ENCODE measurements around the gene CTF1.

CTF1 gene

GRCh38 chr16:30942426-30942806 is 46.0 kb downstream of the CTF1 start:
- Histone ChIP-seq H3K36me3 (peaks cover 76% of the 10 kb centered on the region), H3K9ac (no peak overlapping the region), H3K4me1 (peaks cover 55% of the 10 kb centered on the region), H3K4me3 (no peak overlapping the region), H3K27me3 (no peaks in the 10 kb centered on the region), H3K4me2 (peak overlapping the region; percentile 88), H4K20me1 (peaks cover 38% of the 10 kb centered on the region), H3K9me3 (no peaks in the 10 kb centered on the region), H3K27ac (peak overlapping the region; percentile 55)
- no peak for TF ChIP-seq Cebpa-rat (IDR thresholded peaks at IDR 0.05)

GRCh38 chr16:30944352-30944751 is 47.9 kb downstream of the CTF1 start:
- no peak for TF ChIP-seq Cebpa-rat (IDR thresholded peaks at IDR 0.05)
- Histone ChIP-seq H3K27me3 (no peaks in the 10 kb centered on the region), H3K4me1 (peaks cover 43% of the 10 kb centered on the region), H3K27ac (no peak overlapping the region), H3K9ac (no peak overlapping the region), H3K4me3 (no peak overlapping the region), H3K36me3 (peaks cover 82% of the 10 kb centered on the region), H3K9me3 (no peaks in the 10 kb centered on the region), H3K4me2 (no peak overlapping the region), H4K20me1 (peaks cover 38% of the 10 kb centered on the region)

- H3K4me2 ChIP-seq: no peak overlapping the region
- no peaks in the 10 kb centered on the region for H3K27me3 ChIP-seq
- peaks cover 37% of the 10 kb centered on the region for H3K4me1 ChIP-seq
- no peak overlapping the region for H3K9ac ChIP-seq
- TF ChIP-seq Cebpa-rat (IDR thresholded peaks at IDR 0.05): no peak
- peaks cover 72% of the 10 kb centered on the region for H3K36me3 ChIP-seq
- no peak overlapping the region for H3K27ac ChIP-seq
- H3K4me3 ChIP-seq: no peak overlapping the region
- H4K20me1 ChIP-seq: peaks cover 56% of the 10 kb centered on the region
- H3K9me3 ChIP-seq: no peaks in the 10 kb centered on the region
Observed at GRCh38 chr16:30946671-30947540, 50.5 kb downstream of the CTF1 start.

- Histone ChIP-seq H4K20me1 (peaks cover 51% of the 10 kb centered on the region), H3K9me3 (no peaks in the 10 kb centered on the region), H3K9ac (no peak overlapping the region), H3K27ac (no peak overlapping the region), H3K36me3 (peaks cover 70% of the 10 kb centered on the region), H3K4me3 (no peak overlapping the region), H3K27me3 (no peaks in the 10 kb centered on the region), H3K4me2 (no peak overlapping the region), H3K4me1 (peaks cover 31% of the 10 kb centered on the region)
- no peak for TF ChIP-seq Cebpa-rat (IDR thresholded peaks at IDR 0.05)
Observed at GRCh38 chr16:30947541-30947858, 51.1 kb downstream of the CTF1 start.

GRCh38 chr16:30947859-30948666 is 51.6 kb downstream of the CTF1 start:
- Histone ChIP-seq H4K20me1 (peaks cover 54% of the 10 kb centered on the region), H3K36me3 (peaks cover 70% of the 10 kb centered on the region), H3K9ac (peak overlapping the region; percentile 97; the same call in 1 of the 2 replicates), H3K4me1 (peaks cover 32% of the 10 kb centered on the region), H3K9me3 (no peaks in the 10 kb centered on the region), H3K4me2 (peak overlapping the region; percentile 93), H3K27ac (peak overlapping the region; percentile 98), H3K4me3 (peak overlapping the region; percentile 96), H3K27me3 (no peaks in the 10 kb centered on the region)
- TF ChIP-seq Cebpa-rat (IDR thresholded peaks at IDR 0.05): no peak

GRCh38 chr16:30948667-30949649 is 52.5 kb downstream of the CTF1 start, which contains the start of gene ORAI3:
Gene ORAI3 (plus strand): TSS chr16:30949068. CDS start chr16:30949290, 222 bp downstream.
- peak within 1 kb of the TSS; percentile 97 for H3K9ac ChIP-seq
- H3K4me3 ChIP-seq: peak within 1 kb of the TSS; percentile 96
- H3K27ac ChIP-seq: peak within 1 kb of the TSS; percentile 98
- peaks cover 60% of the 10 kb centered on the region for H4K20me1 ChIP-seq
- no peaks in the 10 kb centered on the region for H3K27me3 ChIP-seq
- no peak for TF ChIP-seq Cebpa-rat (IDR thresholded peaks at IDR 0.05)
- no peaks in the 10 kb centered on the region for H3K9me3 ChIP-seq
- peak within 1 kb of the TSS; percentile 93 for H3K4me2 ChIP-seq
- peaks cover 69% of the 10 kb centered on the region for H3K36me3 ChIP-seq
- H3K4me1 ChIP-seq: peaks cover 41% of the 10 kb centered on the region

GRCh38 chr16:30949650-30950515 is 53.5 kb downstream of the CTF1 start:
- TF ChIP-seq Cebpa-rat (IDR thresholded peaks at IDR 0.05): no peak; the same call in 1 of the 2 replicates
- H3K27ac ChIP-seq: peak overlapping the region; percentile 98
- H3K36me3 ChIP-seq: peaks cover 63% of the 10 kb centered on the region

GRCh38 chr16:30950516-30951065 is 54.2 kb downstream of the CTF1 start:
- H3K4me2 ChIP-seq: peak overlapping the region; percentile 93
- H3K36me3 ChIP-seq: peaks cover 63% of the 10 kb centered on the region
- H3K27me3 ChIP-seq: no peaks in the 10 kb centered on the region
- TF ChIP-seq Cebpa-rat (IDR thresholded peaks at IDR 0.05): no peak
- H3K27ac ChIP-seq: peak overlapping the region; percentile 98
- H3K9me3 ChIP-seq: no peaks in the 10 kb centered on the region
- H3K9ac ChIP-seq: peak overlapping the region; percentile 97
- peaks cover 57% of the 10 kb centered on the region for H4K20me1 ChIP-seq
- H3K4me3 ChIP-seq: peak overlapping the region; percentile 96
- peaks cover 44% of the 10 kb centered on the region for H3K4me1 ChIP-seq

More at GRCh38 chr16:30949650-30950515, 53.5 kb downstream of the CTF1 start:
- Histone ChIP-seq H3K4me1 (peaks cover 44% of the 10 kb centered on the region), H3K9ac (peak overlapping the region; percentile 97), H3K4me3 (peak overlapping the region; percentile 96), H4K20me1 (peaks cover 60% of the 10 kb centered on the region), H3K4me2 (peak overlapping the region; percentile 93), H3K27me3 (no peaks in the 10 kb centered on the region), H3K9me3 (no peaks in the 10 kb centered on the region)

Data from BLaER1 (cell line).